ENCODE results near the gene SYNJ1. TPM values are rescaled to one million over a fixed set of nuclear protein-coding genes. Genes with fewer than 3 reads are reported as not detected.
A peak's percentile ranks its signal among the peaks of the same experiment; 100 is the strongest.

The SYNJ1 gene
- total RNA-seq, 1 donor from 2014 or later: 22.1 TPM

DNA sequence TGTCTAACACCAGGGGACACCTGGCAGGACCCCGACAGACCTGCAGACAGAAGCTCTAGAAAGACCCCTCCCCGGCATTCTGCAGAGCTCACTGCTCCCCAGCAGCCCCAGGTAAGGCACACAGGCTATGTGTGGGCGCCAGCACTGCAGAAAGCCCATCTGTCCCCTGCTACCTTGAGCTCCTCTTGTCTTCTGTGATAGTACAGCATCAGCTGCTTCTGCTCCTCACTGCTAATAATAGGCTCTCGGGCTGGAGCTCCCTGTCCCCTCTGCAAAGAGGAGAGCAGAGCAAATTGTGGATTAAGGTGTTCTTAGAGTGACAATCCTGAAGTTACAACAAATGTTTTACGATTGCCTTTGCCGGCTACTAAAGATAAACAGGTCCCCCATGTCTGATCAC lies 125.7 kb downstream of the SYNJ1 start:
- intact Hi-C loops (cut with DNase I): loop anchor here (10.0 kb wide), 1 partner anchor 197 kb away; no protein-coding TSS in a partner anchor
- ATAC-seq: no peak

DNA sequence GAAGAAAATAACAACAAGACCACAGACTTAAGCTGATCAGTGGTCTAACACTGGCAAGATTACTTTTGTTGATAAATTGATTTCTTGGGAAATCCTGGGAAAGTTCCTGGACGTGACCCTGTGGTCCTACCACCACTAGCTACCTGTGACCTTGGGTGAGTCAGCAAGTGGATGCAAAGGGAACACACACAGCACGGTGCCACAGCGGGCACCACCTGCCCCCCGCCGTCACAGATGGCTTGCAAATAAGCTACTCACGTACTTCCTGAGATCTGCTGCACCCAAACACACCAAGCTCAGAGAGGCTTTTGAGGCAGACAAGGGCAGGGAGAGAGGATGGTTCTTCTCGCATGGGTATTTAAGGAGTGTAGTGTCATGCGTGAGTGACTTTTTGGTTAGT lies 128.3 kb downstream of the SYNJ1 start:
- Histone ChIP-seq H3K36me3 (peaks cover 47% of the 10 kb centered on the region), H3K27me3 (no peaks in the 10 kb centered on the region), H3K27ac (no peak overlapping the region), H3K4me3 (no peak overlapping the region), H3K9me3 (no peaks in the 10 kb centered on the region), H3K4me1 (no peaks in the 10 kb centered on the region)
- DNase-seq (no peak), ATAC-seq (no peak)
- TF ChIP-seq, protein P1, sequence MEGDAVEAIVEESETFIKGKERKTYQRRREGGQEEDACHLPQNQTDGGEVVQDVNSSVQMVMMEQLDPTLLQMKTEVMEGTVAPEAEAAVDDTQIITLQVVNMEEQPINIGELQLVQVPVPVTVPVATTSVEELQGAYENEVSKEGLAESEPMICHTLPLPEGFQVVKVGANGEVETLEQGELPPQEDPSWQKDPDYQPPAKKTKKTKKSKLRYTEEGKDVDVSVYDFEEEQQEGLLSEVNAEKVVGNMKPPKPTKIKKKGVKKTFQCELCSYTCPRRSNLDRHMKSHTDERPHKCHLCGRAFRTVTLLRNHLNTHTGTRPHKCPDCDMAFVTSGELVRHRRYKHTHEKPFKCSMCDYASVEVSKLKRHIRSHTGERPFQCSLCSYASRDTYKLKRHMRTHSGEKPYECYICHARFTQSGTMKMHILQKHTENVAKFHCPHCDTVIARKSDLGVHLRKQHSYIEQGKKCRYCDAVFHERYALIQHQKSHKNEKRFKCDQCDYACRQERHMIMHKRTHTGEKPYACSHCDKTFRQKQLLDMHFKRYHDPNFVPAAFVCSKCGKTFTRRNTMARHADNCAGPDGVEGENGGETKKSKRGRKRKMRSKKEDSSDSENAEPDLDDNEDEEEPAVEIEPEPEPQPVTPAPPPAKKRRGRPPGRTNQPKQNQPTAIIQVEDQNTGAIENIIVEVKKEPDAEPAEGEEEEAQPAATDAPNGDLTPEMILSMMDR (IDR thresholded peaks at IDR 0.05): no peak
- intact Hi-C loops (cut with DNase I): loop anchor here (10.0 kb wide), 1 partner anchor 125 kb away; no protein-coding TSS in a partner anchor

More for the DNA sequence above, 125.7 kb downstream of the SYNJ1 start:
- H3K4me3 ChIP-seq: no peak overlapping the region
- H3K27ac ChIP-seq: no peak overlapping the region
- H3K9me3 ChIP-seq: no peaks in the 10 kb centered on the region
- peaks cover 73% of the 10 kb centered on the region for H3K36me3 ChIP-seq
- H3K27me3 ChIP-seq: no peaks in the 10 kb centered on the region
- no peak for DNase-seq
- TF ChIP-seq, protein P1 (IDR thresholded peaks at IDR 0.05): no peak
- H3K4me1 ChIP-seq: no peaks in the 10 kb centered on the region

DNA sequence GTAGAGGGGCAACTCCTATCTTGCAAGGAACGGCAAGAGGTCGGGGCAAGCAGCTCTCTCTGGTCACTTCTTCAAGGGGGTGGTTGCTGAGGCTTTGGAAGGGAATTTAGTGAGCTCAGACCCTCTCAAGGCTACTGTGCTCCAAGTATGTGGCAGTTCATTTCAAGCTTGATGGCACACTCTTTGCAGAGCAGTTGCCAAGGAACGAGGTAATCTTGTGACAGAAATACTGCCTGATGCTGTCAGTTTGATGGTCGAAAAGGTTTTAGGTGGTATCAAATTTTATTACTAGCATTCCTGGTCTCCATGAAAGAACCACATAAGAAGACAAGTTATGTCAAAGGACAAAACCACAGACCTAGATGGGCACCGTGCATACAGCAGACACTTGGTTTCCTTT lies 128.7 kb downstream of the SYNJ1 start:
- Histone ChIP-seq H3K9me3 (no peaks in the 10 kb centered on the region), H3K27ac (no peak overlapping the region), H3K4me1 (no peaks in the 10 kb centered on the region), H3K36me3 (peaks cover 43% of the 10 kb centered on the region), H3K27me3 (no peaks in the 10 kb centered on the region), H3K4me3 (no peak overlapping the region)
- intact Hi-C loops (cut with DNase I): loop anchor here (10.0 kb wide), 1 partner anchor 124 kb away; no protein-coding TSS in a partner anchor
- TF ChIP-seq, protein P1 (IDR thresholded peaks at IDR 0.05): no peak
- no peak for ATAC-seq
- no peak for DNase-seq

DNA sequence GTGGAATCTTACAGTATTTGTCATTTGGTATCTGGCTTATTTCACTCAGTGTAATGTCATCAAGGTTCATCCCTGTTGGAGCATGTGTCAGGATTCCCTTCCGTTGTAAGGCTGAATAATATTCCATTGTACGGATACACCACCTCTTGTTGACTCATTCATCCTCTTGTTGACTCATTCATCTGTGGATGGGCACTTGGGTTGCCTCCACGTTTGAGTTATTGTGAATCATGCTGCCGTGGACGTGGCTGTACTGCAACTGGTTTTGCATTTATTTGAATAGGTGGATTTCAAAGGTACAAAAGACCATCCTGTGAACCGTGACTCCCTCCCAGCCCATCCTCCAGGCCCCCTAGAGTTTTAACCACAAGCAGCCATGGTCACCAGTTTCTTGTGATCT lies 130.6 kb downstream of the SYNJ1 start:
- no peak for ATAC-seq
- Histone ChIP-seq H3K36me3 (peaks cover 24% of the 10 kb centered on the region), H3K9me3 (no peaks in the 10 kb centered on the region), H3K4me3 (no peak overlapping the region), H3K27me3 (no peaks in the 10 kb centered on the region), H3K4me1 (no peaks in the 10 kb centered on the region), H3K27ac (no peak overlapping the region)
- intact Hi-C loops (cut with DNase I): loop anchor here (10.0 kb wide), 1 partner anchor 122 kb away; no protein-coding TSS in a partner anchor
- TF ChIP-seq, protein P1 (IDR thresholded peaks at IDR 0.05): no peak
- DNase-seq: no peak

DNA sequence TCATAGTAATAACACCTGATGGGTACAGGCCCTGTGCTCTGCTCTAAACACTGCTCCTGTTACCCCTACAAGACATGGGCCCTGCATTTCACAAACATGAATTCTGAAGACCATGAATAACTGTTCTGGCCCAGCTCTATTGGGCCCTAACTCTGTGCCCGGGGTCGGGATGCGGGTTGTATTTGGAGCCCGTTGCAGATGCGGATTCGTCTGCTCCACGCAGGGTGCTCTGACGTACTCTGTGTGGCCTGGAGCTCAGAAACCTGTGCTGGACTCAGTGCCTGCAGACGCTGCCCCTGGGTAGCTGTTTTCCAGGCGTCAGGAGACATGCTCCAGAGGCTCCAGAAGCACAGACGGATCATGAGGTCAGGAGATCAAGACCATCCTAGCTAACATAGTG lies 132.4 kb downstream of the SYNJ1 start:
- Histone ChIP-seq H3K27ac (no peak overlapping the region), H3K4me1 (no peaks in the 10 kb centered on the region), H3K27me3 (no peaks in the 10 kb centered on the region), H3K9me3 (no peaks in the 10 kb centered on the region), H3K4me3 (no peak overlapping the region), H3K36me3 (peaks cover 13% of the 10 kb centered on the region)
- DNase-seq (no peak), ATAC-seq (no peak)
- TF ChIP-seq, protein P1 (IDR thresholded peaks at IDR 0.05): no peak
- intact Hi-C loops (cut with DNase I): loop anchor here (10.0 kb wide), 1 partner anchor 121 kb away; no protein-coding TSS in a partner anchor

DNA sequence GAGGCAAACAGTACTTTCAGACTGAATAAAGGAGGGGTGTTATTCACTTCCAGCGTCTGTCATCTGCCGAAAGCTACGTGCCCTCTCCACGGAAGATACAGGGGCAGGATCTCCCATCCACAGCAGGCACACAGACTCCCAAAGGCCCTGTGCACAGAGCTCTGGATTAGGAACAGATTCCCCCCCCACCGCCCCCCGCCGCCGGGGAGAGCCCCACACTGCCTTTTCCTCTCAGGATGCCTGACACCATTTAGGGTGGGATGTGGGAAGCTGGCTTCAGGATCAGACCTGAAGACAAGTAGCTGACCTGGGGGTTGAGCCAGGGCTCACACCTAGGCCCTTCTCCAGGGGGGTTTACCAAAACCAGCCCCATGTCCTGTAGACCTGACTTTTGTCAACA lies 134.1 kb downstream of the SYNJ1 start:
- ATAC-seq (peak; percentile 16), DNase-seq (no peak)
- no peaks in the 10 kb centered on the region for H3K36me3 ChIP-seq
- no peak overlapping the region for H3K4me3 ChIP-seq
- H3K9me3 ChIP-seq: no peaks in the 10 kb centered on the region
- TF ChIP-seq, protein P1 (IDR thresholded peaks at IDR 0.05): no peak
- no peaks in the 10 kb centered on the region for H3K4me1 ChIP-seq
- no peak overlapping the region for H3K27ac ChIP-seq
- intact Hi-C loops (cut with DNase I): loop anchor here (10.0 kb wide), 1 partner anchor 119 kb away; no protein-coding TSS in a partner anchor
- no peaks in the 10 kb centered on the region for H3K27me3 ChIP-seq
